Activated CD4-positive, alpha-beta T cell treated with anti-CD3 and anti-CD28 coated beads for 36 hours (primary cell): ENCODE measurements around the gene RNPEPL1. TPM values are rescaled to one million over a fixed set of nuclear protein-coding genes. Genes with fewer than 3 reads are reported as not detected.

ENCODE experiments used
- ATAC-seq: fragments of 200-7000 bp; cut with Tn5 transposase; one replicate; pipeline ENCODE4 v1.10.0; 2021; ENCODE audit warnings: mild to moderate bottlenecking, moderate library complexity
- CTCF ChIA-PET: fragments of 350-600 bp; sonication (Branson Sonifier 250); formaldehyde crosslinking; loops from one replicate; lab custom pipeline; 2021; ENCODE audit warnings: antibody characterized with exemption; lab: Charles Lee
- POLR2A ChIA-PET: fragments of 350-600 bp; sonication (Branson Sonifier 250); formaldehyde crosslinking; loops from one replicate; lab custom pipeline; 2021; ENCODE audit warnings: antibody characterized with exemption, inconsistent platforms; lab: Charles Lee
- DNase-seq: peaks from one replicate; pipeline ENCODE4 v3.0.0-alpha.2; 2020
- H3K27ac Mint-ChIP-seq: one replicate; pipeline ENCODE4 v1.8.0; 2021; ENCODE audit warnings: mixed read lengths
- H3K27me3 Mint-ChIP-seq: one replicate; pipeline ENCODE4 v1.8.0; 2021; ENCODE audit warnings: mixed read lengths
- H3K36me3 Mint-ChIP-seq: one replicate; pipeline ENCODE4 v1.8.0; 2021; ENCODE audit warnings: low read depth, mixed read lengths
- H3K4me1 Mint-ChIP-seq: one replicate; pipeline ENCODE4 v1.8.0; 2021; ENCODE audit warnings: mixed read lengths
- H3K4me3 Mint-ChIP-seq: one replicate; pipeline ENCODE4 v1.8.0; 2021; ENCODE audit warnings: mild to moderate bottlenecking, moderate library complexity, mixed read lengths
- H3K9me3 Mint-ChIP-seq: one replicate; pipeline ENCODE4 v1.8.0; 2021; ENCODE audit warnings: low read depth, mixed read lengths
- intact Hi-C, 2 experiments: fragments of 100-400 bp; cut with DNase I in 1 of 2; cut with micrococcal nuclease in 1 of 2; formaldehyde crosslinking; loops; one replicate each; pipeline versions ENCODE4 v1.14.2 to v1.15.1; 2022 to 2024; cut with DNase I, micrococcal nuclease
- total RNA-seq, 2 experiments: library from RNA; stranded (reverse); gene quantifications; one replicate each; pipeline ENCODE4 v1.2.3, GENCODE V29; 2021

RNPEPL1 gene
- total RNA-seq, 2 experiments from 2014 or later = 35.7 to 43.8 TPM

- ChIA-PET POLR2A (no interaction called here), CTCF (interaction anchor here (3.0 kb wide), 1 partner anchor 64 kb away, joined by 8 read pairs; no protein-coding TSS in a partner anchor)
- Mint-ChIP-seq H3K27me3 (no peaks in the 10 kb centered on the region), H3K9me3 (no peaks in the 10 kb centered on the region), H3K4me1 (peaks cover 26% of the 10 kb centered on the region), H3K36me3 (peaks cover 19% of the 10 kb centered on the region), H3K4me3 (no peak overlapping the region), H3K27ac (peak overlapping the region; percentile 85)
- DNase-seq = no peak
- no peak for ATAC-seq
- intact Hi-C loops = no loop called here
Measured at GRCh38 chr2:240578488-240578887, 10.2 kb downstream of the RNPEPL1 start.

GRCh38 chr2:240579071-240579762 is 10.9 kb downstream of the RNPEPL1 start:
- CTCF ChIA-PET = interaction anchor here (0.9 to 3.0 kb wide), 5 partner anchors 10 to 65 kb away, joined by 3 to 29 read pairs (median 7); no protein-coding TSS in a partner anchor
- Mint-ChIP-seq H3K27ac (peak overlapping the region; percentile 85), H3K9me3 (no peaks in the 10 kb centered on the region), H3K27me3 (no peaks in the 10 kb centered on the region), H3K4me3 (no peak overlapping the region), H3K4me1 (peaks cover 26% of the 10 kb centered on the region), H3K36me3 (peaks cover 19% of the 10 kb centered on the region)
- no peak for DNase-seq
- peak; percentile 2 for ATAC-seq
- intact Hi-C loops = loop anchor here in 1 of 2 experiments (1.0 kb wide), 1 partner anchor 11 kb away; the partner anchor contains the start of gene RNPEPL1
- POLR2A ChIA-PET = interaction anchor here (1.1 kb wide), 1 partner anchor 13 kb away, joined by 7 read pairs; no protein-coding TSS in a partner anchor

- peak; percentile 89 for ATAC-seq
- Mint-ChIP-seq H3K27ac (peak overlapping the region; percentile 85), H3K9me3 (no peaks in the 10 kb centered on the region), H3K4me3 (no peak overlapping the region), H3K4me1 (peaks cover 34% of the 10 kb centered on the region), H3K36me3 (peaks cover 19% of the 10 kb centered on the region), H3K27me3 (no peaks in the 10 kb centered on the region)
- CTCF ChIA-PET = interaction anchor here (0.9 to 3.0 kb wide), 5 partner anchors 11 to 66 kb away, joined by 3 to 29 read pairs (median 7); no protein-coding TSS in a partner anchor
- peak; percentile 88 for DNase-seq
- intact Hi-C loops = loop anchor here in 1 of 2 experiments (1.0 kb wide), 1 partner anchor 12 kb away; the partner anchor contains the start of gene RNPEPL1
- POLR2A ChIA-PET = interaction anchor here (1.1 kb wide), 1 partner anchor 14 kb away, joined by 7 read pairs; no protein-coding TSS in a partner anchor
Measured at GRCh38 chr2:240579771-240580614, 11.7 kb downstream of the RNPEPL1 start.

- peaks cover 22% of the 10 kb centered on the region for H3K36me3 Mint-ChIP-seq
- H3K9me3 Mint-ChIP-seq = no peaks in the 10 kb centered on the region
- intact Hi-C loops = no loop called here
- H3K4me1 Mint-ChIP-seq = peaks cover 36% of the 10 kb centered on the region
- ChIA-PET CTCF (interaction anchor here (0.5 to 1.7 kb wide), 2 partner anchors 15 to 23 kb away, joined by 3 to 10 read pairs; no protein-coding TSS in a partner anchor), POLR2A (no interaction called here)
- DNase-seq (no peak), ATAC-seq (no peak)
- H3K27me3 Mint-ChIP-seq = no peaks in the 10 kb centered on the region
- H3K27ac Mint-ChIP-seq = no peak overlapping the region
- no peak overlapping the region for H3K4me3 Mint-ChIP-seq
Measured at GRCh38 chr2:240581811-240582210, 13.5 kb downstream of the RNPEPL1 start.

- POLR2A ChIA-PET = no interaction called here
- CTCF ChIA-PET = interaction anchor here (1.7 kb wide), 1 partner anchor 16 kb away, joined by 10 read pairs; no protein-coding TSS in a partner anchor
- ATAC-seq (no peak), DNase-seq (no peak)
- Mint-ChIP-seq H3K9me3 (no peaks in the 10 kb centered on the region), H3K4me1 (peaks cover 42% of the 10 kb centered on the region), H3K36me3 (peaks cover 17% of the 10 kb centered on the region), H3K27me3 (no peaks in the 10 kb centered on the region), H3K4me3 (no peak overlapping the region), H3K27ac (no peak overlapping the region)
- intact Hi-C loops = no loop called here
Measured at GRCh38 chr2:240582781-240583180, 14.5 kb downstream of the RNPEPL1 start.

- Mint-ChIP-seq H3K27me3 (no peaks in the 10 kb centered on the region), H3K36me3 (peaks cover 16% of the 10 kb centered on the region), H3K27ac (no peak overlapping the region), H3K4me1 (peaks cover 49% of the 10 kb centered on the region), H3K4me3 (no peak overlapping the region), H3K9me3 (no peaks in the 10 kb centered on the region)
- no peak for DNase-seq
- ChIA-PET POLR2A (interaction anchor here (1.1 kb wide), 1 partner anchor 18 kb away, joined by 3 read pairs; no protein-coding TSS in a partner anchor), CTCF (interaction anchor here (4.7 kb wide), 1 partner anchor 18 kb away, joined by 61 read pairs; no protein-coding TSS in a partner anchor)
- intact Hi-C loops = loop anchor here in 1 of 2 experiments (1.0 kb wide), 1 partner anchor 38 kb away; no protein-coding TSS in a partner anchor
- no peak for ATAC-seq
Measured at GRCh38 chr2:240583774-240584173, 15.5 kb downstream of the RNPEPL1 start.

GRCh38 chr2:240584486-240585031 is 16.3 kb downstream of the RNPEPL1 start:
- H3K27ac Mint-ChIP-seq = peak overlapping the region; percentile 61
- POLR2A ChIA-PET = interaction anchor here (1.1 kb wide), 1 partner anchor 19 kb away, joined by 3 read pairs; no protein-coding TSS in a partner anchor
- peak overlapping the region; percentile 87 for H3K4me3 Mint-ChIP-seq
- no peaks in the 10 kb centered on the region for H3K9me3 Mint-ChIP-seq
- no peak for ATAC-seq
- peaks cover 16% of the 10 kb centered on the region for H3K36me3 Mint-ChIP-seq
- H3K27me3 Mint-ChIP-seq = no peaks in the 10 kb centered on the region
- no peak for DNase-seq
- CTCF ChIA-PET = interaction anchor here (4.7 kb wide), 1 partner anchor 19 kb away, joined by 61 read pairs; no protein-coding TSS in a partner anchor
- H3K4me1 Mint-ChIP-seq = peaks cover 46% of the 10 kb centered on the region
- intact Hi-C loops = loop anchor here in 1 of 2 experiments (1.0 kb wide), 1 partner anchor 37 kb away; no protein-coding TSS in a partner anchor

GRCh38 chr2:240585101-240585500 is 16.8 kb downstream of the RNPEPL1 start:
- Mint-ChIP-seq H3K27ac (peak overlapping the region; percentile 40), H3K9me3 (no peaks in the 10 kb centered on the region), H3K4me3 (peak overlapping the region; percentile 87), H3K4me1 (peaks cover 44% of the 10 kb centered on the region), H3K36me3 (peaks cover 13% of the 10 kb centered on the region), H3K27me3 (no peaks in the 10 kb centered on the region)
- ATAC-seq (no peak), DNase-seq (no peak)
- intact Hi-C loops = no loop called here
- ChIA-PET CTCF (interaction anchor here (1.1 to 4.7 kb wide), 2 partner anchors 19 to 25 kb away, joined by 3 to 61 read pairs; no protein-coding TSS in a partner anchor), POLR2A (interaction anchor here (2.7 kb wide), 1 partner anchor 19 kb away, joined by 34 read pairs; no protein-coding TSS in a partner anchor)

GRCh38 chr2:240585681-240586197 is 17.5 kb downstream of the RNPEPL1 start:
- Mint-ChIP-seq H3K27ac (peak overlapping the region; percentile 85), H3K9me3 (no peaks in the 10 kb centered on the region), H3K4me1 (peaks cover 38% of the 10 kb centered on the region), H3K4me3 (peak overlapping the region; percentile 87), H3K27me3 (no peaks in the 10 kb centered on the region), H3K36me3 (peaks cover 11% of the 10 kb centered on the region)
- ATAC-seq (no peak), DNase-seq (no peak)
- ChIA-PET CTCF (interaction anchor here (0.7 to 4.7 kb wide), 8 partner anchors 14 to 72 kb away, joined by 3 to 61 read pairs (median 6); partner anchors contain the start of gene RNPEPL1), POLR2A (interaction anchor here (1.4 to 2.7 kb wide), 4 partner anchors 12 to 25 kb away, joined by 5 to 34 read pairs (median 10); partner anchors contain the start of gene DUSP28)
- intact Hi-C loops = loop anchor here (1.0 kb wide), 14 partner anchors 19 to 1025 kb away; partner anchors contain the start of genes DUSP28 (in 1 of the 2), FARP2 (in 1 of the 2), GPC1 (in 1 of the 2) and HDLBP (in 1 of the 2)
